ENCODE measurements around the gene ADGRA1.

- TF ChIP-seq, protein P1, sequence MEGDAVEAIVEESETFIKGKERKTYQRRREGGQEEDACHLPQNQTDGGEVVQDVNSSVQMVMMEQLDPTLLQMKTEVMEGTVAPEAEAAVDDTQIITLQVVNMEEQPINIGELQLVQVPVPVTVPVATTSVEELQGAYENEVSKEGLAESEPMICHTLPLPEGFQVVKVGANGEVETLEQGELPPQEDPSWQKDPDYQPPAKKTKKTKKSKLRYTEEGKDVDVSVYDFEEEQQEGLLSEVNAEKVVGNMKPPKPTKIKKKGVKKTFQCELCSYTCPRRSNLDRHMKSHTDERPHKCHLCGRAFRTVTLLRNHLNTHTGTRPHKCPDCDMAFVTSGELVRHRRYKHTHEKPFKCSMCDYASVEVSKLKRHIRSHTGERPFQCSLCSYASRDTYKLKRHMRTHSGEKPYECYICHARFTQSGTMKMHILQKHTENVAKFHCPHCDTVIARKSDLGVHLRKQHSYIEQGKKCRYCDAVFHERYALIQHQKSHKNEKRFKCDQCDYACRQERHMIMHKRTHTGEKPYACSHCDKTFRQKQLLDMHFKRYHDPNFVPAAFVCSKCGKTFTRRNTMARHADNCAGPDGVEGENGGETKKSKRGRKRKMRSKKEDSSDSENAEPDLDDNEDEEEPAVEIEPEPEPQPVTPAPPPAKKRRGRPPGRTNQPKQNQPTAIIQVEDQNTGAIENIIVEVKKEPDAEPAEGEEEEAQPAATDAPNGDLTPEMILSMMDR (conservative IDR thresholded peaks at IDR 0.05; ENCODE audit: low read depth, low read length) = no peak
- no peak for TF ChIP-seq EZH2 (IDR thresholded peaks at IDR 0.05; ENCODE audit: low read length, unreplicated experiment)
- TF ChIP-seq EZH2phosphoT487 (IDR thresholded peaks at IDR 0.05; ENCODE audit: borderline replicate concordance, low read length) = no peak
Observed at GRCh38 chr10:133167693-133168616, 80.2 kb downstream of the ADGRA1 start.

Data from PC-3 (cell line).